MCF 10A (cell line): Measurements from ENCODE around the gene CYP2R1. TPM values are rescaled to one million over a fixed set of nuclear protein-coding genes. Genes with fewer than 3 reads are reported as not detected.

Experiments
- BruUV-seq: library from RNA; stranded (reverse); fragments of 400-500 nt; replicated peaks from 2 replicates; lab custom pipeline; 2021; lab: Mats Ljungman, UMichigan
- CTCF ChIA-PET: fragments of 300-600 bp; sonication (Branson Sonifier 250); formaldehyde crosslinking; extraction: SDS; loops from one replicate; lab custom pipeline; 2021; ENCODE audit warnings: antibody characterized with exemption, inconsistent platforms; lab: Yijun Ruan, JAX
- POLR2A ChIA-PET: fragments of 300-600, 350-650 bp; sonication (Branson Sonifier 250); formaldehyde crosslinking; extraction: SDS; loops from one replicate; lab custom pipeline; 2020; ENCODE audit warnings: antibody characterized with exemption, inconsistent platforms; lab: Yijun Ruan, JAX
- DNase-seq: peaks from one replicate; pipeline ENCODE4 v3.0.0-alpha.2; 2018; ENCODE audit not compliant: unreplicated experiment
- H3K27ac Mint-ChIP-seq: one replicate; pipeline ENCODE4 v1.8.0; 2022; ENCODE audit warnings: mild to moderate bottlenecking, low read depth, mixed read lengths; ENCODE audit not compliant: unreplicated experiment
- H3K27me3 Mint-ChIP-seq: one replicate; pipeline ENCODE4 v1.8.0; 2022; ENCODE audit warnings: mixed read lengths; ENCODE audit not compliant: insufficient read depth, unreplicated experiment
- H3K36me3 Mint-ChIP-seq: one replicate; pipeline ENCODE4 v1.8.0; 2022; ENCODE audit warnings: mild to moderate bottlenecking, moderate library complexity, mixed read lengths; ENCODE audit not compliant: insufficient read depth, unreplicated experiment
- H3K4me1 Mint-ChIP-seq: one replicate; pipeline ENCODE4 v1.8.0; 2022; ENCODE audit warnings: mixed read lengths; ENCODE audit not compliant: insufficient read depth, unreplicated experiment
- H3K4me3 Mint-ChIP-seq: one replicate; pipeline ENCODE4 v1.8.0; 2022; ENCODE audit warnings: mild to moderate bottlenecking, moderate library complexity, mixed read lengths; ENCODE audit not compliant: unreplicated experiment
- H3K9me3 Mint-ChIP-seq: one replicate; pipeline ENCODE4 v1.8.0; 2022; ENCODE audit warnings: mixed read lengths; ENCODE audit not compliant: unreplicated experiment
- intact Hi-C: fragments of 100-400 bp; cut with micrococcal nuclease; formaldehyde crosslinking; loops from 2 replicates; pipeline ENCODE4 v1.14.1; 2022
- total RNA-seq: library from RNA; stranded (reverse); gene quantifications from 2 replicates; pipeline ENCODE4 v1.2.3, GENCODE V29; 2022
- TF ChIP-seq, protein P1 (sequence below): fragments of 200-600 bp; IDR thresholded peaks from one replicate; pipeline ENCODE4 v1.8.0; 2022; ENCODE audit warnings: antibody characterized with exemption, mild to moderate bottlenecking; ENCODE audit not compliant: unreplicated experiment

The CYP2R1 gene
- total RNA-seq, 1 experiment from 2014 or later = 20.5 TPM

- intact Hi-C loops = no loop called here
- no TSS peak for BruUV-seq
- TF ChIP-seq, protein P1, sequence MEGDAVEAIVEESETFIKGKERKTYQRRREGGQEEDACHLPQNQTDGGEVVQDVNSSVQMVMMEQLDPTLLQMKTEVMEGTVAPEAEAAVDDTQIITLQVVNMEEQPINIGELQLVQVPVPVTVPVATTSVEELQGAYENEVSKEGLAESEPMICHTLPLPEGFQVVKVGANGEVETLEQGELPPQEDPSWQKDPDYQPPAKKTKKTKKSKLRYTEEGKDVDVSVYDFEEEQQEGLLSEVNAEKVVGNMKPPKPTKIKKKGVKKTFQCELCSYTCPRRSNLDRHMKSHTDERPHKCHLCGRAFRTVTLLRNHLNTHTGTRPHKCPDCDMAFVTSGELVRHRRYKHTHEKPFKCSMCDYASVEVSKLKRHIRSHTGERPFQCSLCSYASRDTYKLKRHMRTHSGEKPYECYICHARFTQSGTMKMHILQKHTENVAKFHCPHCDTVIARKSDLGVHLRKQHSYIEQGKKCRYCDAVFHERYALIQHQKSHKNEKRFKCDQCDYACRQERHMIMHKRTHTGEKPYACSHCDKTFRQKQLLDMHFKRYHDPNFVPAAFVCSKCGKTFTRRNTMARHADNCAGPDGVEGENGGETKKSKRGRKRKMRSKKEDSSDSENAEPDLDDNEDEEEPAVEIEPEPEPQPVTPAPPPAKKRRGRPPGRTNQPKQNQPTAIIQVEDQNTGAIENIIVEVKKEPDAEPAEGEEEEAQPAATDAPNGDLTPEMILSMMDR = no peak
- Mint-ChIP-seq H3K27me3 (peaks cover 66% of the 10 kb centered on the region), H3K9me3 (peaks cover 7% of the 10 kb centered on the region), H3K4me3 (no peak overlapping the region), H3K27ac (no peak overlapping the region), H3K36me3 (no peaks in the 10 kb centered on the region), H3K4me1 (no peaks in the 10 kb centered on the region)
- ChIA-PET CTCF (interaction anchor here (0.7 kb wide), 1 partner anchor 9 kb away, joined by 3 read pairs; no protein-coding TSS in a partner anchor), POLR2A (no interaction called here)
- no peak for DNase-seq
Measured at GRCh38 chr11:14916403-14916802, 24.4 kb upstream of the CYP2R1 start.

- POLR2A ChIA-PET = no interaction called here
- TF ChIP-seq, protein P1 = no peak
Measured at GRCh38 chr11:14914536-14914935, 22.5 kb upstream of the CYP2R1 start.

GRCh38 chr11:14908214-14908880, 16.3 kb upstream of the CYP2R1 start:
- Mint-ChIP-seq H3K4me1 (peaks cover 12% of the 10 kb centered on the region), H3K27me3 (peaks cover 22% of the 10 kb centered on the region), H3K9me3 (no peaks in the 10 kb centered on the region), H3K4me3 (peak overlapping the region; percentile 43), H3K36me3 (no peaks in the 10 kb centered on the region), H3K27ac (no peak overlapping the region)
- ChIA-PET CTCF (interaction anchor here (0.5 to 7.7 kb wide), 108 partner anchors 8 to 1812 kb away, joined by 3 to 292 read pairs (median 6); partner anchors contain the start of genes CALCB, COPB1, CYP2R1 and PSMA1), POLR2A (interaction anchor here (1.2 to 3.6 kb wide), 7 partner anchors 14 to 292 kb away, joined by 4 to 19 read pairs (median 7); partner anchors contain the start of gene CYP2R1)
- DNase-seq = peak; percentile 64
- no TSS peak for BruUV-seq
- TF ChIP-seq, protein P1 = peak; percentile 46
- intact Hi-C loops = loop anchor here (1.0 kb wide), 6 partner anchors 98 to 300 kb away; no protein-coding TSS in a partner anchor

More at GRCh38 chr11:14914536-14914935, 22.5 kb upstream of the CYP2R1 start:
- peaks cover 73% of the 10 kb centered on the region for H3K27me3 Mint-ChIP-seq
- peaks cover 7% of the 10 kb centered on the region for H3K9me3 Mint-ChIP-seq
- H3K36me3 Mint-ChIP-seq = no peaks in the 10 kb centered on the region
- H3K4me1 Mint-ChIP-seq = no peaks in the 10 kb centered on the region
- no TSS peak for BruUV-seq
- CTCF ChIA-PET = interaction anchor here (0.6 to 1.0 kb wide), 3 partner anchors 64 to 161 kb away, joined by 3 to 4 read pairs (median 4); partner anchors contain the start of gene CALCB
- no peak overlapping the region for H3K27ac Mint-ChIP-seq
- H3K4me3 Mint-ChIP-seq = no peak overlapping the region
- DNase-seq = no peak
- intact Hi-C loops = no loop called here
